ENCODE results near the gene TECTA.
"Not testable (repeated sequence)": the region's sequence is repeated elsewhere in the genome, so short reads cannot be mapped to it uniquely, and the experiment has no call there.

TECTA gene

DNA sequence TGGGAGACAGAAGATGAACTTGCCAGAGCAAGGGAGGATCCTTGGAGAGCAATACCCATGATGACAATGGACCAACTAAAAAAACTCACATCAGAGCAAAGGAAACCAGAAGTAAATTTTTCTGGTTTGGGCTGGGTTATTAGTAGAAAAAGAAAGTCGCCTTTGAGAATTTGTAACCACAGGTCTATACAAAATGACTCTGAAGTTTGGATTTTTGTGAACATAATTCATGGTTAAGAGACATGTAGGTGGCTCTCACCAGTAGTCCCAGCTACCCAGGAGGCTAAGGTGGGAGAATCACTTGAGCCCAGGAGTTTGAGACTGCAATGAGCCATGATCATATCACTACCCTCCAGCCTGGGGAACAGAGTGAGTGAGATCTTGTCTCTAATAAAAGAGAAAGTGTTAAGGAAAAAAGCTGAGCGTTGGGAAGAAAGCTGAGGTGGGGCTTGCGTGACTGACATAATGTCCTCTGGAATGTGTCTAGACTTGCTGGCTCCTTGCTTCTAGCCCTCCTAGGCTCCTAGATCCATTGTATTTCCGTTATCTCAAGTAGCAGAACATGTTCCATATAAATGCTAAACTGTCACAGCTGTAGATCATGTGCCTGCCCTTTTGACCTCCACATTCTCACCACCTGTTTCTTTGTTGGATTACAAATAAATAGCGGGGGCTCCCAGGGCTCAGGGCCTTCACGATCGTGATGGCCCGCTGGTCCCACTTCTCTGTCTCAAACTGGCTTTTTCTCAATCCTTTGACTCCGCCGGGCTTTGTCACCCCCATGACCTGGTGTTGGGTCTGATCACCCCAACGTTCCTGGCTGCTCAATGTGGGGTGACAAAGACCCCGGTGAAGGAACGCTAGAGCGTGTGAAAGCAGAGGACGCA lies 135.3 kb downstream of the TECTA start:
- no peaks in the 10 kb centered on the region for H3K36me3 ChIP-seq (ENCODE audit: control insufficient read depth in 5 of 5, insufficient read depth in 5 of 5, low read length in 5 of 5)
- H3K27me3 ChIP-seq (ENCODE audit: control insufficient read depth in 5 of 5, insufficient read depth in 4 of 5, low read length in 5 of 5), result peaks cover 0 to 6% (median 4%) of the 10 kb centered on the region in 5 donors
- H3K9me3 ChIP-seq (ENCODE audit: control insufficient read depth in 5 of 5, low read length in 5 of 5), result no peaks in the 10 kb centered on the region
- no peak overlapping the region for H3K9ac ChIP-seq (ENCODE audit: low read length in 5 of 5)
- no peaks in the 10 kb centered on the region for H3K4me1 ChIP-seq (ENCODE audit: control insufficient read depth in 5 of 5, insufficient read depth in 5 of 5, low read length in 5 of 5)
- no peak overlapping the region for H3K27ac ChIP-seq (ENCODE audit: low read depth, low read length)
- H3K4me3 ChIP-seq (ENCODE audit: low read depth in 1 of 5, low read length in 5 of 5), result no peak overlapping the region

DNA sequence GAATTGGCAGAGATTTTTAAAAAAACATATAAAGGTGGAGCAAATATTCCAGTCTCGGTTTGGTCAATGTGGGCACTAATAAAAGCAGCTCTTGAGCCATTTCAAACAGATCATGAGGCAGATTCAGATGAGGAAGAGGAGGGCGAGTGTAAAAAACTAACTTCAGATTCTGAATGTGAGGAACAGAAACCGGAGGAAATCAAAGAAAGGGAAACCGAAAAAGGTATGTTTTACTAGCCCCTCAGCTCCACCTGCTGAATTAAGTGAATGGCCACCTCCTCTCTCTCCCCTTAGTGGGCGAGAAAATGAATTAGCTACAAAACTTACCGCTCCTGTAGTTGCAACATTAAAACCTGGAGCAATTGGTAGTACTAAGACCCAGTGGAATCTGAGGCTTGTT lies 136.2 kb downstream of the TECTA start:
- not testable (repeated sequence) for H3K4me3 ChIP-seq (ENCODE audit: low read depth in 1 of 5, low read length in 5 of 5); H3K36me3 ChIP-seq (ENCODE audit: control insufficient read depth in 5 of 5, insufficient read depth in 5 of 5, low read length in 5 of 5); H3K9ac ChIP-seq (ENCODE audit: low read length in 5 of 5); H3K27ac ChIP-seq (ENCODE audit: low read depth, low read length); H3K27me3 ChIP-seq (ENCODE audit: control insufficient read depth in 5 of 5, insufficient read depth in 4 of 5, low read length in 5 of 5); H3K4me1 ChIP-seq (ENCODE audit: control insufficient read depth in 5 of 5, insufficient read depth in 5 of 5, low read length in 5 of 5); H3K9me3 ChIP-seq (ENCODE audit: control insufficient read depth in 5 of 5, low read length in 5 of 5)

DNA sequence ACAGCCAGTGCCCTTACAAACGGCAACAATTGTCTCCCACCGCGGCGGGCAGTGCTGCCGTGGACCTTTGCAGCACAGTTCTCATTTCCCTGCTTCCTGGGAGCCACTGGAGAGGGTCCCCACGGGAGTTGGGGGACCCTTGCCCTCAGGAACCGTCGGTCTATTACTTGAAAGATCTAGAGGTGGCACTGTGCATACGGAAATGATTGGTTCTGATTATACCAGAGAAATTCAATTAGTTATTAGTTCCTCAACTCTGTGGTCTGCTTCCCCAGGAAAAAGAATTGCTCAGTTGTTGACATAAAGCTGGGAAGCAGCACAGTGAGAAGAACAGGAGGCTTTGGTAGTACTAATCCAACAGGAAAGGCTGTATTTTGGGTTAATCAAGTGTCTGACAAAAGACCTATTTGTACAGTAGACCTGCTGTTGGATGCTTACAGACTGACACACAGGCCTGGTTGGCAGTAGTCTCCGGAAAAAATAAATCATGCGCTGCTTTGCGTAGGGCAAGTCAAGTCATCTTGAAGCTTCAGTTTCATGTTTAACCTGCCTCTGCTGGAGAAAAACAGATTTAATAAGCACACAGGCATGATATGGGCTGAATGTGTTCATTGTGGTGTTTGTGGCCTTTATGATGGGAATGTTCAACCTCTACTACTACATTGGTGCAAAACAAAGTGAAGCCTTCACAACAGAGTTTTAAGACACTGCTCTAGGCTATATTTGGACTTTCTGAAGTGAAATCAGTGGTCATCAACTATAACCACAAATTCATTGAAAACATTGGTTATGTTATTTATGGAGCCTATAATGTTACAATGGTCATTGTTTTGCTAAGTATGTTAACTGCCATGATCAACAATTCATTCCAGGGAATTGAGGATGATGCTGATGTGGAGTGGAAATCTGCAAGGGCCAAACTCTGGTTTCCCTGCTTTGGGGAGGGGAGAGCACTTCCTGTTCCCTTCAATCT lies 136.9 kb downstream of the TECTA start:
- Histone ChIP-seq H3K4me3 (ENCODE audit: low read depth in 1 of 5, low read length in 5 of 5) (no peak overlapping the region), H3K9me3 (ENCODE audit: control insufficient read depth in 5 of 5, low read length in 5 of 5) (no peaks in the 10 kb centered on the region), H3K9ac (ENCODE audit: low read length in 5 of 5) (no peak overlapping the region), H3K4me1 (ENCODE audit: control insufficient read depth in 5 of 5, insufficient read depth in 5 of 5, low read length in 5 of 5) (no peaks in the 10 kb centered on the region), H3K27me3 (ENCODE audit: control insufficient read depth in 5 of 5, insufficient read depth in 4 of 5, low read length in 5 of 5) (peaks cover 0 to 6% (median 4%) of the 10 kb centered on the region in 5 donors), H3K36me3 (ENCODE audit: control insufficient read depth in 5 of 5, insufficient read depth in 5 of 5, low read length in 5 of 5) (no peaks in the 10 kb centered on the region), H3K27ac (ENCODE audit: low read depth, low read length) (no peak overlapping the region)

DNA sequence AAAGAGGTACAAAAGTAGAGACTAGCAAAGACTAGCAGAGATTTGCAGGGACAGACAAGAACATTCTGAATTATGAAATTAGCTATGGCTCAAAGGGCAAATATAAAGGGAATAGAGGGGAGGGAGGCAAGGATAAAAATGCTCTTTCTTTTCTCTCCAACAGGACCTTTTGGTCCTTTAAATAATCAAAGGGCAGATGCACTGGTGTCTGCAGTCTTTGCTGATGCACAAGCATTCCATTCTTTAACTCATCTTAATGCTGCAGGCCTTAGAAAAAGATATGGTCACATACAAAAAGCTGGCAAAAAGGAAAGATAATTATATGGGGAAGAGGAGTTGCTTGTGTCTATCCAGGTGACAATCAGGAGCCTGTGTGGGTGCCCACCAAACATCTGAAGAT lies 137.9 kb downstream of the TECTA start:
- no peaks in the 10 kb centered on the region for H3K9me3 ChIP-seq (ENCODE audit: control insufficient read depth in 5 of 5, low read length in 5 of 5)
- H3K4me3 ChIP-seq (ENCODE audit: low read depth in 1 of 5, low read length in 5 of 5), result no peak overlapping the region
- no peaks in the 10 kb centered on the region for H3K36me3 ChIP-seq (ENCODE audit: control insufficient read depth in 5 of 5, insufficient read depth in 5 of 5, low read length in 5 of 5)

DNA sequence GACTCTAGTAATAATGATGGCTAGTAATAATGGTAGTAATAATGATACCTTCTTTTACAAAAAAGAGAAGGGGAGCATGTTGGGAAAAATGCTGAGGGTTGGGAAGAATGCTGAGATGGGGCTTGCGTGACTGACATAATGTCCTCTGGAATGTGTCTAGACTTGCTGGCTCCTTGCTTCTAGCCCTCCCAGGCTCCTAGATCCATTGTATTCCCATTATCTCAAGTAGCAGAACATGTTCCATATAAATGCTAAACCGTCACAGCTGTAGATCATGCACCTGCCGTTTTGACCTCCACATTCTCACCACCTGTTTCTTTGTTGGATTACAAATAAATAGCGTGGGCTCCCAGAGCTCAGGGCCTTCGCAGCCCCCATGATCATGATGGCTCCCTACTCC lies 139.0 kb downstream of the TECTA start:
- not testable (repeated sequence) for H3K4me3 ChIP-seq (ENCODE audit: low read depth in 1 of 5, low read length in 5 of 5); H3K27me3 ChIP-seq (ENCODE audit: control insufficient read depth in 5 of 5, insufficient read depth in 4 of 5, low read length in 5 of 5); H3K9me3 ChIP-seq (ENCODE audit: control insufficient read depth in 5 of 5, low read length in 5 of 5); H3K27ac ChIP-seq (ENCODE audit: low read depth, low read length); H3K9ac ChIP-seq (ENCODE audit: low read length in 5 of 5); H3K4me1 ChIP-seq (ENCODE audit: control insufficient read depth in 5 of 5, insufficient read depth in 5 of 5, low read length in 5 of 5); H3K36me3 ChIP-seq (ENCODE audit: control insufficient read depth in 5 of 5, insufficient read depth in 5 of 5, low read length in 5 of 5)

More for the DNA sequence above, 137.9 kb downstream of the TECTA start:
- H3K4me1 ChIP-seq (ENCODE audit: control insufficient read depth in 5 of 5, insufficient read depth in 5 of 5, low read length in 5 of 5), result no peaks in the 10 kb centered on the region
- H3K27me3 ChIP-seq (ENCODE audit: control insufficient read depth in 5 of 5, insufficient read depth in 4 of 5, low read length in 5 of 5), result peaks cover 0 to 6% (median 1%) of the 10 kb centered on the region in 5 donors
- H3K27ac ChIP-seq (ENCODE audit: low read depth, low read length), result no peak overlapping the region
- H3K9ac ChIP-seq (ENCODE audit: low read length in 5 of 5), result no peak overlapping the region

DNA sequence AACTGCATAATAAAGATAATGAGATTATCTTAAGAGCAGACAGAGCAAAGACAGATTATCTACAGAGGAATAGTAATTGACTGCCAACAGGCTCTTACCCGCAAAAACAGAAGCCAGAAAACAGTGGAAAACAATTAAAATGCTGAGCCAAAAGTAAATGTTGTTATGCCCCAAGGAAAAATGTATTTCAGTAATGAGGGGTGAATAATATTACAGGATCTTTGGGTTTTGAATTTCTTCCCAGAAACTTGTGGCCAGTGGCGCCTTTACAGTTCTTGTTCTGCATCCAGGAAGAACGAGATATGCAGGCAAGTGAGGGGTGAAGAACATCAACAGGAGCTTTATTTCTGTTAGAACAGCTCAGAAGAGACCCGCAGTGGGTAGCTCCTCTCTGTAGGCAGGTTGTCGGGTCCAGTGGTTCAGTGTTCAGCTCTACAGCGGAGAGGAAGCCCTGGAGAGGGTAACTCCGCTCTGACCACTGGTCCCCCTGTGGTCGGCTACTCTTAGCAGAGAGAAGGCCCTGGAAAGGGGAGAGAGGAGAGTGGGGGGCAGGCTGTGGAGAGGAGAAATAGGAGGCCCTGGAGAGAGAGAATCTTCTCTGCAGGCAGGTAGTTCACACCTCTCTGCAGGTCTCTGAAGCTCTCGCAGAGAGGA lies 139.7 kb downstream of the TECTA start:
- H3K4me1 ChIP-seq (ENCODE audit: control insufficient read depth in 5 of 5, insufficient read depth in 5 of 5, low read length in 5 of 5), result no peaks in the 10 kb centered on the region
- peaks cover 0 to 3% (median 0%) of the 10 kb centered on the region in 5 donors for H3K27me3 ChIP-seq (ENCODE audit: control insufficient read depth in 5 of 5, insufficient read depth in 4 of 5, low read length in 5 of 5)
- no peak overlapping the region for H3K27ac ChIP-seq (ENCODE audit: low read depth, low read length)
- H3K4me3 ChIP-seq (ENCODE audit: low read depth in 1 of 5, low read length in 5 of 5), result no peak overlapping the region
- H3K36me3 ChIP-seq (ENCODE audit: control insufficient read depth in 5 of 5, insufficient read depth in 5 of 5, low read length in 5 of 5), result no peaks in the 10 kb centered on the region
- H3K9ac ChIP-seq (ENCODE audit: low read length in 5 of 5), result no peak overlapping the region
- H3K9me3 ChIP-seq (ENCODE audit: control insufficient read depth in 5 of 5, low read length in 5 of 5), result no peaks in the 10 kb centered on the region

Measured in subcutaneous abdominal adipose tissue (tissue), 5 donors.